SK-N-MC (cell line): ENCODE data around the gene METTL16.

Experiments
- EZH2 ChIP-seq: fragments of 200-600 bp; sonication (generic); IDR thresholded peaks from one replicate; pipeline ENCODE4 v1.6.1; 2017; ENCODE audit warnings: antibody characterized with exemption
- POLR2AphosphoS5 ChIP-seq: IDR thresholded peaks from 2 replicates; pipeline ENCODE4 v1.6.1; 2012; ENCODE audit warnings: mild to moderate bottlenecking, low read depth, low read length, borderline replicate concordance

GRCh38 chr17:2380950-2381649, 130.6 kb downstream of the METTL16 start:
- no peak for TF ChIP-seq POLR2AphosphoS5
- TF ChIP-seq EZH2: no peak
